ENCODE data around the gene TAF15.

TAF15 gene

DNA sequence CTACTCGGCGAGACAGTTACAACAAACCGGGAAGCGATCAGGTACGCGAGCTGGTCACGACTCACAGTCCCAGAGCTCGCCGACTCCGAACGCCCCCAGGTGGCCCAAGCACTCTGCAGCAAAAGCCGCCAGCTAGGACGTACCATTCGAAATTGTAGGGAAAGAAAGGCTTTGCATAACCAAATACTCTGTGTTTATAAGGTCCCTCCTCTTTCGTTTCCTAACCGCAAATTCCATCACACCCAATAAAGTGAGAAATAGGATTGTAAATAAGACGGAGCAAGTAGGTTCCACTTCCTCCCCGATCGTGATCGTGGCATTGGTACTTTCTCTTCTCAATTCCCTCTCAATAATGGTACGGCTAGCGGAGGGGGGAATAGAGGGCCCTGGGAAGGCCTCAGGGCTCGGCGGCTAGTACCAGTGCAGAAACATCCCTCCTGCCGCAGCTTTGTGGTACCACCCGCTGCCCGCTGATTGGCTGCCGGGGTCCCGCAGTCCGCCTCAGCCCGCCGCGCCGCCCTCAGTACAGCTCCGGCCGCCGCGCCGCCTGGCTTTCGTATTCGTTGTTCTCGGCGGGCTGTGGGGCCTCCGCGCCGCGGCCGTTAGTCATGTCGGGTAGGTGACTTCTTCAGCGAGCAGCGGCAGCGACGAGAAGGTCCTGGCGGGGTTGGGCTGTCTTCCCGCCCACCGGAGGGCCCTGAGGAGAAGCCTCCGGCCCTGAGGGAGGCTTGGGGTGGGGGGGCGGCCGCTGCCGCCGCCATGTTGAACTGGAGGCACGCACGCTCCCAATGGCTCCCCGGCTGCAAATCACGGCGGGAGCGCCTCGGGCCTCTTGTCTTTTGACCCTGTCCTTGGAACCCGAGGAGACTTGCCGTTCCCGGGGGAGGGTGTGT lies at the start of gene TAF15:
Gene TAF15 (plus strand): TSS at position 523 of the 893 bp plus-strand sequence. CDS start 86 bp downstream, at position 609.
- peak; percentile 98 for DNase-seq

DNA sequence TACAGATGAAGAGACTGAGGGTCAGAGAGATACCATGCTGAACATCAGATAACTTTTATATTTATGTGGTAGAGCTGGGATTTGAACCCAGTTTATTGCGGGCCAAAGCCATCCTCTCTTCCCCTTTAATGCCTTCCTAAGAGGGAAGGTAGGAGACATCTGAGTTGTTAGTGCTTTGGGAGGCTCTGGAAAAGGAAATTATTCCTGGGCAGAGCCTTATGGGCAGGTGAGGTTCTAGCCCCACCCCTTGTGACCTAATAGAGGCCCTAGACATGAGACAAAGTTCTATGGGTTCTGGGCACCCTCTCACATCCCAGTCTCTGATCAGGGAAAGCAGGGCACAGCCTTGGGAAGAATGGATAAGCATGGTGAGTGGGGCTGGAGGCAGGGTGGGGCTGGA lies 48.7 kb upstream of the TAF15 start, which contains the start of gene C17orf50:
Gene C17orf50 (plus strand): TSS at position 301 of the 400 bp plus-strand sequence. CDS start 55 bp downstream, at position 356.
- no peak for DNase-seq

DNA sequence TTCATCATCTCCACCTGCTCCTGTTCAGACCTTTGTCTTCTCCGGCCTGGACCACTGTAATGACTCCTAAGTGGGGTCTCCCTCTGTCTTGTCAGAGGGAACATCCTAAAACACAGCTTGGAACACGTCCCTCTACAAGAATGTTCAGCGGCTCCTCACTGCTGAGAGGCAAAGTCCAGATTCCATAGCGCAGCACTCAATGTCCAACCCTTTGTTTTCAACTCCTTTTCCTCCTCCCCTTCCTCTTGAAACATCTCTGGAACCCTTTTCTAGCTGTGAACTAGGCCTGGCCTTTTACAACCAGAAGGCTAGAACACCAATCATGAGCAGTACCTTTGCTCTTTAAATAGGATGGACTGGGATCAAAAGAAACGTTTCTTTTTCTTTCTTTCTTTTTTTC lies 47.7 kb upstream of the TAF15 start:
- DNase-seq: no peak

DNA sequence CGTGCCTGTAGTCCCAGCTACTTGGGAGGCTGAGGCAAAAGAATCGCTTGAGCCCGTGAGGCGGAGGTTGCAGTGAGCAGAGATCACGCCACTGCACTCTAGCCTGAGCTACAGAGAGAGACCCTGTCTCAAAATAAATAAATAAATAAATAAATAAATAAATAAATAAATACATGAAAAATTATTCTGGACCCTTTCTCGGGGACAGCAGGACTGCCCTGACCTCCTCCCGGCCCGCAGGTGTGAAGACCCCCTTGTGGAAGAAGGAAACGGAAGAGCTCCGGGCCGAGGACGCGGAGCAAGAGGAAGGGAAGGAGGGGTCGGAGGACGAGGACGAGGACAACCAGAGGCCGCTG lies 45.5 kb upstream of the TAF15 start:
- no peak for DNase-seq

DNA sequence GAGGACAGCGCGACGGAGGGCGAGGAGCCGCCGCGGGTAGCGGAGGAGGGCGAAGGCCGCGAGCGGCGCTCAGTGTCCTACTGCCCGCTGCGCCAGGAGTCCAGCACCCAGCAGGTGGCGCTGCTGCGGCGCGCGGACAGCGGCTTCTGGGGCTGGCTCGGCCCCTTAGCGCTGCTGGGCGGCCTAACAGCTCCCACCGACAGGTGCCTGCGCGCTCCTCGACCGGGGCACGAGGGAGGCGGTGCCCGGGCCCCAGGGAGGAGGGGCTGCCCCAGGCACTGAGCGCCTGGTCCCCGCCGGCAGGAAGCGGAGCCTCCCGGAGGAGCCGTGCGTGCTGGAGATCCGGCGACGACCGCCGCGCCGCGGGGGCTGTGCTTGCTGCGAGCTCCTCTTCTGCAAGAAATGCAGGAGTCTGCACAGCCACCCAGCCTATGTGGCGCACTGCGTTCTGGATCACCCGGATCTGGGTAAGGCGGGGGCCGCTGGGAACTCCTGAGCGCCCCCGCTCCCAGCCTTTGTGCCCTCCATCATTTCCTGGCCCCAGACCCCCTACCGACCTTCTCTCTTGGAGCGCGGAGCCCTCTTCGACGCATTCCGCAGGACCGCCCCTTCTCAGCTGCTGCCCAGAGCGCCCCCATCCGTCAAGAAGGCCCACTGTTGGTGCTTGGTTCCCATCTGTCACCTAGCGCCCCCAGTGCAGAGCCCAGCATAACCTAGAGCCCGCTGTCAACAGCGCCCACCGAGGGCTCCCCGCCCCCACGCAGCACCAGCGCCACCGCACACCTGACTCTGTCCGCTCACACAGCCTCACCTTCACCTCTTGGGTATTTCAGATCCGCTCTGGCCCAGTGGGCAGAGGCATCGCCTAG lies 44.9 kb upstream of the TAF15 start:
- peak; percentile 93 for DNase-seq

DNA sequence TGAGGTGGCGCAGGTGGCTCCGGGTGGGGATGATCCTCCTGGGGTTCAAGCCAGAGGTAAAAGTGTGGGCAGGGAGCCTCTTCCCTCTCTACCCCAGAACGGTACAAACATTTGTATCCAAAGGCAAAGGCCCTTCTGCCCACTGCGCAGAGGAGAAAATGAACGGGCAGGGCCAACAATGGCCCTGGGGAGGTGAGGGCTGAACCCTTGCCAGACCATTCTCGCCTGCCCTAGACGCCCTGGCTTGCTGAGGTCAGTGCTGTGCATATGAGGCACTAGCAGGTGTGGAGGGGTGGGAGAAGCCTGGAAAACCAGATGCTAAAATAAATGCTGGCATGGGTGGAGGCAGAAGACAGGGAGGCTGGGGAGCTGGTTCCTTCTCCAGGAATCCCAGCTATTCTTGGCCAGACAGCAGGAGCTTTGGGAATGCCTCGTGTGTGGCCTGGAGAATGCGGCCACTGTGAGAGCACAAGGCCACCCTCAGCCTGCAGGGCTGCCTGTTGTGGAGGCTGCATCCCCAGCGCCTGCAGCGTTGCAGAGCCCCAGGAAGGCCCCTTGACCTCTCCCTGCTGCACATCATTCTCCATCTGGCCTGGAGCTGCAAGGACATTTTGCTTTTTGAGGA lies 44.1 kb upstream of the TAF15 start:
- no peak for DNase-seq

DNA sequence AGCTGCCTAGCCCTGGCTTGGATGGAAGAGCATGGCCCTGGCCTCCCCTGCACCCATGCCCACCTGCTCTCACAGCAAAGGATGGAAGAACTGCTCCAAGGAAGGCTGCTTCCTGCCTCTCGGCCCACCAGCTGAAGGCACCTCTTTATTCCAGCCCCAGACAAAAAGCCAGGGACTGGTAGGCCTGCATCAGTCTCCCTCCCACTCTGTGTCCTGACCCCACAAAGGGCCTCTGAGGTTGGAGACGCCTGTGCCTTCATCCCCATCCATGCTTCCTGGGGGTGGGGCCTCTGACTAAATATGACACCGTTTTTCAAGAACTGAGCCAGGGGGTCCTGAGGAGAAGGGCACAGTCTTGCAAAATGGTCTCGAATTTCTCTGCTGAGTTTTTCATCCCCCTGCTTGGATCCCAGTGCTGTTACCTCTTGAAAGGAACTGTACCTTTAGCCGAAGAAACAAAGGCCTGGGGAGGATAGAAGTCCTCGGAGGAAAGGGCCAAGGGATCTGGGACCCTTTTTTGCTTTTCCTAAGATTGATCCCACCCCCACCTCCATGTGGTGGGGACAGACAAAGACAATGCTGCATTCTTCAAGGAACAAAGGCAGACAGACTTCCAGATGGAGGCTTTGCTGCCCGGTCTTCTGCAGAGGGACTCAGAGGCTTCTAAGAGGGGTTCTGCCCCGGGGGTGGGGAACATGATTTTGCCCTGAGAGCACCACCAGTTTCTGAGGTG lies 43.4 kb upstream of the TAF15 start:
- DNase-seq: no peak

DNA sequence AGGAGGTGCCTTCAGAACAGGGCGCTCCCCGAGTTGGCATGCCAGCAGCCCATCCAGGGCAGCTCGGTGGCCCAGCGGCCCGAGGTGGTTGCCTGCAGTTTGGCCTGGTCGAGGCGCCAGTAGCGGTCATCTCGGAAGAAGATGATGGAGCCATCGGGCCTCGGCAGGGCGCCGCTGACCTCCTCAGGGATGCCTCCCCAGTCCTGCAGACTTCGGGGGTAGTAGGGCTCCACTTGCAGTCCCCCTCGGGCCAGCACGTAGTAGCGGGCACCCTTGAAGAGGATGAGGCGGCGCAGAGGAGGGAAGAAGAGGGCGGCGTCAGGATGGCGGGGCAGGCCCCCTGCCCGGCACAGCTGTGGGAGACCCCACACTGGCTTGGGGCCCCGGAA lies 42.8 kb upstream of the TAF15 start:
- DNase-seq: no peak

DNA sequence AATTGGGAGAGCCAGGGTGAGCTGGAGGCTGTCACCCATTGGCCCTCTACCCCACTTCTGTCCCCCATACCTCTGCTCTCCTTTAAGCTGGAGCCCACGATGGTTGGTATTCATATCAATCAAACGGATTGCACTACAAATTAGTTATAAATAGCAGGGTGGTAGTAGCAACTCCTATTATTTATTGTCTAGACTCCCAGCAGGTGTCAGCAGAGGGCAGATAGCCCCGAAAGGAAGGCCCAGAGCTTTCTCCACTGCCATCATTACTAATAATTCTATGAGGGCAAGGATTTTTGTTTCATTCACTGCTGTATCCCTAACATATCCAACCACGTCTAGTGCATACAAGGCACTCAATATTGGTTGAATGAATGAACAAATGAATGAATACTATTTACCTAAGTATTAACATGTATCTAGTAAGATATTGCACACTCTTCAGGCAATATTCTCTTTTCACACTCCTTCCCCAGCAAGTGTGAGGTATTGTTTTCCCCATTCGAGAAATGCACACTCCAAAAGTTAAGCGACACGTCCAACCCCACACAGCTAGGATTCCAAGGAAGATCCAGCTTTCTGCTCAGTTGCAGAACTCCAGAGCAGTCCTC lies 42.3 kb upstream of the TAF15 start:
- DNase-seq: peak; percentile 28

DNA sequence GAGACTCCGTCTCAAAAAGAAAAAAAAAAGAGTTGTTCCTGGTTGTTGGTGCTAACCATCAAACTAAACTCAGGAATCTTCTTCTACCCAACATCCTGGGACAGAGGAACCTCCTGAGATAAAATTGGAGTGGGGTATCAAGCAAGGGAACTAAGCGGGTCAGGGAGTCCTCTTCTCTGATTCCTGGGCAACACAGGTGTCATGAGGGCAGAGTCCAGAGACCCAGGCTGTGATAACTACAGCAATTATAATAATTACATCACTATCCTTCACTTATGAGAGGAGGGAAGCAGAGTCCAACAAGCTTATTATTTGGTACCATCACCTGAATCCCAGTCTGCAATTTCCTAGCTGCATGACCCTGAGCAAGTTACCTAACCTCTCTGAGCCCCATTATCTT lies 40.5 kb upstream of the TAF15 start:
- DNase-seq: no peak

DNA sequence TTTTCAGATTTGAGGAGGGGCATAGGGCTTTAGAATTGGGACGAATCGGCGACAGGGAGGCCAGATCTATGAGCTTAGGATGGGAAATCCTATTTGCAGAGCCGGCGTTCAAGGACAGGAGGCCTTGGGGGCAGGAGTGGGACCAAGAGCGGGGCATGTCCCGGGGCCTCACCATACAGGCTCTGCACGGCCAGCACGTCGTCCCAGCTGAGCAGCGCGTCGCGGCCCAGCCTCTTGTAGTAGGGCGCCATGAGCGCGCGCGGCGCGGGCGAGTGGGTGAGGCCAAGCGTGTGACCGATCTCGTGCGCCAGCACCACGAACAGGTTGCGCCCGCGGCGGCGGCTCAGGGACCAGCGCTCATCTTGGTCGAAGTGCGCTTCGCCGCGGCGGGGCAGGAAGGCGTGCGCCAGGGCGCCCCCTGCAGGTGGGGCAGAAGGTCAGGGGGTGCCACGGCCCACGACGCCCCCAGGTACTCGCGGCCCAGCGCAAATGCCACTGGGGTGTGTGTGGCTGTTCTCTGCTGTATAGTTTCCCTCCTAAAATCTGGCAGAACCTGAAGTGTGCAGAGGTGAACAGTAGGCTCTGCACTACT lies 39.3 kb upstream of the TAF15 start:
- DNase-seq: no peak

DNA sequence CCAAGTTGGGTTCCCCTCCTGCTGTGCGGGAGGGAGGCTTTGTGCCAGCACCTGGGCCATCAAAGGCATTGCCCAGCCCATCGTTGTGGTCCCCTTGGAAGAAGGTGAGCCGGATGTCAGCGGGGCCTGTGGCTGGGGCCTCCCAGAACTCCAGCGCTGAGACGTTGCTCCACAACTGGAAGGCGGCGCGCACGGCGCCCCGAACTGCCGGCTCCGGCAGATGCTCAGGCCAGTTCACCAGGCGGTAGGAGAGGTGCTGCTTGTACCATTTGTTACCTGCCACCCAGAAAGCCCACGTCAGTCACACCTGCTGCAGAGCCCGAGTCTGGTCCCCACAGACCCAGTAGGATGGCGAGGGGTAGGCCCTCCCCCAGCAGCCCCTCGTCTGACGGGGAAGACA lies 36.2 kb upstream of the TAF15 start:
- no peak for DNase-seq

DNA sequence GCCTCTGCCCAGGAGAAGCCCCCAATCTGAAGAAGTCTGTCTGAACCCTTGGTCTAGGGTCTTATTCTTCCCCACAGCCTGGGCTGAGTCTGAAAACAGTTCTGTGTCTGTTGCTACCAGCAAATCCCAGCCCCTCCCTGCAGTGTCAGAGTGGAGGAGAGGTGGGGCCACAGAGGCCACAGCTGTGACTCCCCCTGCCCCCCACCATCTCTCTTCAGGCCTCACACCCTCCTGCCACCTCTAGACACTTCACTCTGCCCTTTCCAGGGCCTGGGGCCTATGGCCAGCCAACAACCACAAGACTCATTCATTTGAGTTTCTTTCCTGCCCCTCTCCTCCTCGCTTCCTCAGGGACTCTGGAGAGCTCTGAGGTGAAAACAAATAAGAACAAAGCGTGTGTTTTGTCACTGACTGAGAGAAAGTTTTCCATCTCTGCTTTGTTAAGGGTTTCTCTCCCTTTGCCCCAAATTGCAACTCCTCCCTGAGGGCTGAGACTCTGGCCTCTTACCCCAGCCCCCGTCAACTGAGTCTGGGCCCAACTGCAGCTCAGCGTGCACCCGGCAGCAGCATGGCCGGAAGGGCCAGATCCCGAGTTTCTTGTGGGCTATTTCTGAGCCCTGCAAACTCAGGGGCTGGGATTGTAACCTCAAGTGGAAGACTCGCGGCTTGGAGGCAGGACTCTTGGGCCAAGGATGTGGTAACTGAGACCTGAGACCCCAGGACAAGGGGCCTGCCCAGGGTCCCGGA lies 35.4 kb upstream of the TAF15 start:
- no peak for DNase-seq

DNA sequence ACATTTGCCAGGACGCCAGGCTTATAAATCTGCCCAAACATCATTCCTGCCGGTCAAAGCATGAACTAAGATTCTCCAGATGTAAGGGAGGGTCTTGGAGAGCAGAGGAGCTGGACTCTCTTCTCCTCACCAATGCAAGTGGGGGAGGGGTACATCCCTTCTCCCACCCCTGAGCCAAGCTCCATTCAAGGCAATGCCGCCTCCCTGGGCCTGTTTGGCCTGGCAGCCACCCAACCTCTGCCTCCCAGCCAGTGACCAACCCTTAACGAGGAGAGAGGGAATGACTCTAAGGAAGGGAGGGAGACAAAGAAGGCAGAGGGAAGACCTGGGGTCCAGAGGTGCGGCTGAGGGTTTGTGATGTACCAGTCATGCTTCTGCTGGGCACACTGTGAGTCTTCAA lies 34.8 kb upstream of the TAF15 start:
- DNase-seq: no peak

DNA sequence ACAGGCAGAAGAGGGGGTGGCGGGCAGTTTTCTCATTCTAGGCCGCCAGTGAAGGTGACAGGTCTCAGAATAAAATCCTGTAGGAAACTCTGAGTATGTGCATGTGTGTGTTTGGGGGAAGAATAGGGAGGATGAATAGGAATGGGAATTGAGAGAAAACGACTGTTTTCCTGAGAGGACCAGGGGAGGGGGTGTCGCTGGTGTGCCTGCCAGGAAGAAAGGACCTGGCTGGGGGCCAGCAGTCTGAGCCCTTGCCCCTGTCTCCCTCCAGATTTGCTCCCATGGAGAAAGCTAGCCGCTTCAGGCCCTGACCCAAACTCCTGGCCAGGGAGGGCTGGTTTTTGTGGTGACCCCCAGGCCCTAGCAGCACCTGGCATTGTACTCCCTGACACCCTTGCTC lies 34.2 kb upstream of the TAF15 start:
- DNase-seq: no peak

DNA sequence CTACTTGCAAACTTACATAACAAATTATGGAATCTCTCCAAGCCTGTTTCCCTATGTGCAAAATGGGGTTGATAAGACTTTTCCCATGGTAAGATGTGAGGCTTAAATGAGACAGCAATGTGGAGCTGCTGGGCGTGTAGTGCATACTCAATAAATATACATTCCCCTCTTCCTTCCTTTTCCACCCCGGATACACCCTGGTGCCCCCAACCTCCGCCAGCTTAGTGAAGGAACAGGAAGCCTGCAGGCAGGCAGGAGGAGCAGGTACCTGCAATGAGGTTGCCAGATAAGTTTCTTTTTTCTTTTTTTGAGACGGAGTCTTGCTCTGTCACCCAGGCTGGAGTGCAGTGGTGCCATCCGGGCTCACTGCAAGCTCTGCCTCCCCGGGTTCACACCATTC lies 33.7 kb upstream of the TAF15 start:
- no peak for DNase-seq

DNA sequence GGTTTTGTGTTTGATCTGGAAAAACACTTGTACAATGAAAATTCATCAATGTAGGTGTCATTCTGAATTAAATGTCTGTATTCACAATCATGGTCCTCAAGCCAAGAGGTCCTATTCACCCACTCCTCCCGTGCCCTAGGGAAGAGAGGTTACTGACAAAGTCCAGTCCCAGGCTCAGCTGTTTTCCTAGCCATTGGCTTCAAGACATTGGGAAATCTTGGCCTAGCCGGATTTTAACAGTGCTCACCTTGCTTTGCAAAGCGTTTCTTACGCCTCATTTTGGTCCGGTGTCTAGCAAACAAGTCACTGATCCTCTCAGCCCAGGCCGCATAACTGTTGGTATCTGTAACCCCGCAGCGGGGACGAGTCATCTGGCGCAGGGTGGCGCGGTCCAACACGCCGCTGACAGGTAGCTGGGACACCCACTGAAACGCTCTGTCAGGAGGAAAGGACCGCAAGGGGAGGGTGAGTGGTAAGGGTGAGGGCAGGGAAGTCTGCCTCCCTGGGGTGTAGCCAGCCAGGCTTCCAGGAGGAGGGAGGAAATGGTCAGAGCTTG lies 30.6 kb upstream of the TAF15 start:
- DNase-seq: no peak

DNA sequence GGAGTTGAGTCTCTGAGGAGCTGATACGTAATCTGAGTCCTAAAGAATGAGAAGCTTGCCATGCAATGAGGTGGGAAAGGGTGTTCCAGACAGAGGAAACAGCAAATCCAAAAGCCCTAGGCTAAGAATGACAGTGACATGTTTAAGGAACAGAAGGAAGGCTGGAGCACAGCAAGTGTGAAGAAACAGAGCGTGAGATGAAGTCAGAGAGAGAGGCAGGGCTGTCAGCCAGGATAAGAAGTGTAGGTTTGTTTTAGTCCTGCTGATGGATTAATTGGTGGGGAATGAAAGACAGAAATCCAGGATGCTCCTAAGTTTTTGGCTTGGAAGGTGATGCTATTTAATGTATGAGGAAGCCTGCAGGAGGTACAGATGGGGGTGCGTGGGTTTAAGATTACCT lies 28.3 kb upstream of the TAF15 start:
- DNase-seq: no peak

DNA sequence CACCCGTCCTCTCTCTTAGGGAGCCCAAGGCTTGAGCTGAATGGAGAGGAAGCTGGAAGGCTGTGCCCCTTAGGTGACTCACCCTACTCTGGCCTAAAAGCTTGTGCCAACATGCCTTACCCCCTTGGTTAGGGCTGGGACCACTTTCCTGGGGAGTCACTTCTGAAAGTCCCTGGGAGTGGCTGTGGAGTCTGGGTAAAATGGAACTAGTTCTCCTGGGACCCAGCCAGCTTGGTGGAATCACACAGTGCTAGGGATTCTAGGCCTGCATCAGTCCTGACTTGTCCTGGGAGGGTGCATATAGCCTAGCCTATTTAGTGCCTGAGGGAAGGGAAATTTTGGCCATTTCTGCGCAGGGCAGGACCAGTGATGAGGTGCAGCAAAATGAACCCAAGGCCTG lies 24.4 kb upstream of the TAF15 start:
- no peak for DNase-seq

DNA sequence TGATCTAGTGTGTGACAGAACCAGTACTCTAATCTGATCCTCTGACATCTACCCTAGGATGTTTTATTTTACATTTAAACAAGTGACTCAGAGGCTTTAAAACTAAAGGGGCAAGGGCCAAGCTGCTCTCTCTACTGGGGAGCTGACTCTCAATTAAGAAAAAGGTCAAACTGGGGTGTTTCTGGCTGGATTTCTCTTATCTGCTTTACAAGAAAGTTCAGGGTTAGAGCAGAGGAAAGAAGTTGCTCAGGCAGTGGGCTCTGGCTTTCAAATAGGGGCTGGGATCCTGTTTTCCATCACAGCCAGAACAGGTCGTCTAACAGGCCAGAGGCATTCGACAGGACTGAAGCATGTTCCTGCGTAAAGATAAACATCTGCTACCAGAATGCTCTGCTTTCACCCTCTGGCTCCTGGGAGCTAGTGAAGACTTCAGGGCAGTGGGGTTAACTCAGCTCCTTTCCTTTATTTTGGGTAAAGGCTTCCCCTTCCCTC lies 22.3 kb upstream of the TAF15 start:
- no peak for DNase-seq

Measured in activated CD4-positive, alpha-beta T cell treated with anti-CD3 and anti-CD28 coated beads, Interleukin-2, Interleukin-6, amounts not matched to agents 100 ng/mL and 50 ng/mL, durations not matched to agents 16 hours and 8 hours (primary cell).